Neuronal stem cell (in vitro differentiated cells): ENCODE data around the gene USP11.

Source experiments
- DNase-seq: peaks from one replicate; pipeline ENCODE4 v3.0.0-alpha.2; 2013; ENCODE audit warnings: low spot score
- H2AFZ ChIP-seq: one replicate; pipeline ENCODE4 v1.6.1; 2013; ENCODE audit warnings: mild to moderate bottlenecking, low read length, inconsistent platforms
- H2AK5ac ChIP-seq: 2 replicates; pipeline ENCODE4 v1.6.1; 2013; ENCODE audit warnings: low read depth, mild to moderate bottlenecking, inconsistent platforms, low read length, moderate library complexity, mixed read lengths
- H2BK120ac ChIP-seq: 2 replicates; pipeline ENCODE4 v1.6.1; 2013; ENCODE audit warnings: low read depth, mild to moderate bottlenecking, inconsistent platforms, low read length, moderate library complexity, mixed read lengths
- H2BK12ac ChIP-seq: one replicate; pipeline ENCODE4 v1.6.1; 2013; ENCODE audit warnings: low read length, inconsistent platforms
- H2BK15ac ChIP-seq: 2 replicates; pipeline ENCODE4 v1.6.1; 2013; ENCODE audit warnings: mild to moderate bottlenecking, low read length, inconsistent platforms, mixed read lengths
- H2BK5ac ChIP-seq: one replicate; pipeline ENCODE4 v1.6.1; 2013; ENCODE audit warnings: inconsistent platforms, mild to moderate bottlenecking, low read length, moderate library complexity
- H3K14ac ChIP-seq: one replicate; pipeline ENCODE4 v1.6.1; 2013; ENCODE audit warnings: low read length, inconsistent platforms
- H3K18ac ChIP-seq: 2 replicates; pipeline ENCODE4 v1.6.1; 2013; ENCODE audit warnings: low read length, inconsistent platforms
- H3K23ac ChIP-seq: 2 replicates; pipeline ENCODE4 v1.6.1; 2013; ENCODE audit warnings: low read depth, mild to moderate bottlenecking, mixed read lengths, low read length, inconsistent platforms; ENCODE audit not compliant: poor library complexity
- H3K27ac ChIP-seq: replicated peaks from 3 replicates; pipeline ENCODE4 v1.5.1; 2013; ENCODE audit warnings: low read length, inconsistent platforms
- H3K27me3 ChIP-seq, 3 experiments: 2 replicates each; pipeline ENCODE4 v1.6.1; 2013; ENCODE audit warnings: low read length in 3 of 3, mild to moderate bottlenecking in 2 of 3, inconsistent platforms in 1 of 3, low read depth in 1 of 3, mixed read lengths in 1 of 3, moderate library complexity in 1 of 3; ENCODE audit not compliant: control insufficient read depth in 3 of 3, insufficient read depth in 3 of 3
- H3K36me3 ChIP-seq, 2 donors: replicated peaks in 1 of 2; 2 replicates each; pipeline ENCODE4 v1.6.1; 2013; ENCODE audit warnings: low read length in 2 of 2; ENCODE audit not compliant: control insufficient read depth in 2 of 2, insufficient read depth in 2 of 2
- H3K4ac ChIP-seq: 2 replicates; pipeline ENCODE4 v1.6.1; 2013; ENCODE audit warnings: inconsistent platforms, mild to moderate bottlenecking, low read length, moderate library complexity
- H3K4me1 ChIP-seq, 2 donors: 1 replicate in 1 of 2; 2 replicates in 1 of 2; pipeline ENCODE4 v1.6.1; 2013; ENCODE audit warnings: low read length in 2 of 2, low read depth in 1 of 2; ENCODE audit not compliant: control insufficient read depth in 2 of 2, insufficient read depth in 1 of 2
- H3K4me2 ChIP-seq: one replicate; pipeline ENCODE4 v1.6.1; 2013; ENCODE audit warnings: mild to moderate bottlenecking, low read length, inconsistent platforms; ENCODE audit not compliant: insufficient read depth, poor library complexity, severe bottlenecking
- H3K4me3 ChIP-seq, 2 donors: 2 replicates each; pipeline ENCODE4 v1.5.1; 2013; ENCODE audit warnings: low read length in 2 of 2, mild to moderate bottlenecking in 2 of 2, inconsistent platforms in 1 of 2, moderate library complexity in 1 of 2
- H3K79me1 ChIP-seq: one replicate; pipeline ENCODE4 v1.6.1; 2013; ENCODE audit warnings: low read depth, mild to moderate bottlenecking, inconsistent platforms, low read length, moderate library complexity
- H3K9ac ChIP-seq: one replicate; pipeline ENCODE4 v1.6.1; 2013; ENCODE audit warnings: mild to moderate bottlenecking, low read depth, low read length, inconsistent platforms; ENCODE audit not compliant: poor library complexity
- H3K9me3 ChIP-seq, 2 donors: replicated peaks in 1 of 2; 2 replicates each; pipeline versions ENCODE3 to v1.6.1; 2013; ENCODE audit warnings: low read length in 2 of 2, mild to moderate bottlenecking in 2 of 2, inconsistent platforms in 1 of 2, low read depth in 1 of 2, mixed read lengths in 1 of 2, moderate library complexity in 1 of 2; ENCODE audit not compliant: control insufficient read depth in 2 of 2, insufficient read depth in 1 of 2
- H4K8ac ChIP-seq: one replicate; pipeline ENCODE4 v1.6.1; 2013; ENCODE audit warnings: low read depth, mild to moderate bottlenecking, inconsistent platforms, low read length, moderate library complexity
- H4K91ac ChIP-seq: one replicate; pipeline ENCODE4 v1.6.1; 2013; ENCODE audit warnings: low read length, low read depth, mild to moderate bottlenecking, inconsistent platforms; ENCODE audit not compliant: poor library complexity
- WGBS, 2 donors: extraction: QIAGEN DNeasy Blood & Tissue Kit; methylation state at CpG; one replicate each; pipeline ENCODE4 v1.1.7; 2013; ENCODE audit warnings: missing lambda C conversion rate in 2 of 2, mixed read lengths in 1 of 2; ENCODE audit not compliant: insufficient read length in 2 of 2, insufficient replicate concordance in 1 of 2; ENCODE audit errors: extremely low coverage in 2 of 2; 5-methylcytosine and 5-hydroxymethylcytosine counted together

USP11 gene

GRCh38 chrX:47239898-47240545 is 7.2 kb downstream of the USP11 start:
- Histone ChIP-seq H3K79me1 (peaks cover 4% of the 10 kb centered on the region), H3K27ac (no peak overlapping the region), H2BK5ac (no peak overlapping the region), H3K4me1 (peaks cover 0 to 7% of the 10 kb centered on the region in 2 donors), H3K23ac (no peak overlapping the region), H2BK15ac (no peak overlapping the region), H3K4ac (no peak overlapping the region), H3K9me3 (peaks cover 0 to 9% of the 10 kb centered on the region in 2 donors), H4K91ac (no peak overlapping the region), H3K36me3 (peaks cover 39 to 71% of the 10 kb centered on the region in 2 donors), H2AFZ (no peak overlapping the region), H3K18ac (no peak overlapping the region), H2BK12ac (no peak overlapping the region), H4K8ac (no peak overlapping the region), H3K14ac (no peak overlapping the region), H2BK120ac (no peak overlapping the region), H2AK5ac (no peak overlapping the region), H3K9ac (no peak overlapping the region), H3K4me3 (no peak overlapping the region), H3K27me3 (peaks cover 0 to 16% (median 0%) of the 10 kb centered on the region in 3 experiments), H3K4me2 (no peak overlapping the region)
- DNase-seq, result no peak
- no CpG with 5 or more reads among the region's 12 CpGs for WGBS, 2 donors

GRCh38 chrX:47240619-47241018 is 7.8 kb downstream of the USP11 start:
- no peak overlapping the region for H3K4ac ChIP-seq
- H2BK12ac ChIP-seq, result no peak overlapping the region
- H2BK15ac ChIP-seq, result no peak overlapping the region
- no peak overlapping the region for H3K9ac ChIP-seq
- H3K79me1 ChIP-seq, result peaks cover 4% of the 10 kb centered on the region
- peaks cover 0 to 16% (median 0%) of the 10 kb centered on the region in 3 experiments for H3K27me3 ChIP-seq
- H2AFZ ChIP-seq, result no peak overlapping the region
- peaks cover 0 to 9% of the 10 kb centered on the region in 2 donors for H3K9me3 ChIP-seq
- no peak overlapping the region for H3K23ac ChIP-seq
- no peak overlapping the region for H3K27ac ChIP-seq
- no peak overlapping the region for H4K91ac ChIP-seq
- H2BK5ac ChIP-seq, result no peak overlapping the region
- no peak overlapping the region for H3K14ac ChIP-seq
- no peak overlapping the region for H2BK120ac ChIP-seq
- no peak overlapping the region for H3K4me2 ChIP-seq
- H3K36me3 ChIP-seq, result peaks cover 41 to 70% of the 10 kb centered on the region in 2 donors
- H3K4me3 ChIP-seq, result no peak overlapping the region
- H4K8ac ChIP-seq, result no peak overlapping the region
- peaks cover 0 to 3% of the 10 kb centered on the region in 2 donors for H3K4me1 ChIP-seq
- DNase-seq, result no peak
- no peak overlapping the region for H3K18ac ChIP-seq
- no CpG with 5 or more reads among the region's 7 CpGs for WGBS, 2 donors
- no peak overlapping the region for H2AK5ac ChIP-seq

GRCh38 chrX:47241201-47242011 is 8.6 kb downstream of the USP11 start:
- H3K4me3 ChIP-seq, result no peak overlapping the region
- no peak overlapping the region for H2AK5ac ChIP-seq
- H3K4ac ChIP-seq, result no peak overlapping the region
- no peak overlapping the region for H4K8ac ChIP-seq
- no peak overlapping the region for H2BK15ac ChIP-seq
- DNase-seq, result no peak
- H3K36me3 ChIP-seq, result peaks cover 46 to 76% of the 10 kb centered on the region in 2 donors
- WGBS, 2 donors, result no CpG with 5 or more reads among the region's 18 CpGs
- H2AFZ ChIP-seq, result no peak overlapping the region
- no peak overlapping the region for H2BK120ac ChIP-seq
- no peak overlapping the region for H3K18ac ChIP-seq
- no peak overlapping the region for H3K4me2 ChIP-seq
- H3K27me3 ChIP-seq, result peaks cover 0 to 16% (median 0%) of the 10 kb centered on the region in 3 experiments
- H3K14ac ChIP-seq, result no peak overlapping the region
- H4K91ac ChIP-seq, result no peak overlapping the region
- no peak overlapping the region for H3K23ac ChIP-seq
- peaks cover 4% of the 10 kb centered on the region for H3K79me1 ChIP-seq
- H3K9ac ChIP-seq, result no peak overlapping the region
- H2BK5ac ChIP-seq, result no peak overlapping the region
- H3K4me1 ChIP-seq, result no peaks in the 10 kb centered on the region
- H2BK12ac ChIP-seq, result no peak overlapping the region
- no peak overlapping the region for H3K27ac ChIP-seq
- H3K9me3 ChIP-seq, result peaks cover 0 to 9% of the 10 kb centered on the region in 2 donors

GRCh38 chrX:47242321-47242720 is 9.5 kb downstream of the USP11 start:
- no CpG with 5 or more reads among the region's 10 CpGs for WGBS, 2 donors
- Histone ChIP-seq H3K4ac (no peak overlapping the region), H2BK12ac (no peak overlapping the region), H2AFZ (no peak overlapping the region), H2BK120ac (no peak overlapping the region), H2BK5ac (no peak overlapping the region), H3K36me3 (peaks cover 48 to 84% of the 10 kb centered on the region in 2 donors), H4K91ac (no peak overlapping the region), H3K4me3 (no peak overlapping the region), H3K27me3 (peaks cover 0 to 16% (median 0%) of the 10 kb centered on the region in 3 experiments), H2AK5ac (no peak overlapping the region), H3K23ac (no peak overlapping the region), H4K8ac (no peak overlapping the region), H3K14ac (no peak overlapping the region), H3K4me2 (no peak overlapping the region), H3K27ac (no peak overlapping the region), H3K4me1 (no peaks in the 10 kb centered on the region), H3K79me1 (peaks cover 4% of the 10 kb centered on the region), H3K9ac (no peak overlapping the region), H2BK15ac (no peak overlapping the region), H3K18ac (no peak overlapping the region), H3K9me3 (peaks cover 0 to 9% of the 10 kb centered on the region in 2 donors)
- no peak for DNase-seq
